Measurements from ENCODE around the gene BCAS1.

GRCh38 chr20:54011346-54011745 lies 59.0 kb downstream of the BCAS1 start:
- TF ChIP-seq CTCF (IDR thresholded peaks at IDR 0.05) (no peak), REST (IDR thresholded peaks at IDR 0.05; ENCODE audit: insufficient read depth in 1 of 2, low read depth in 2 of 2, low read length in 1 of 2) (no peak)

Measured in Panc1 (cell line).